SK-N-SH (cell line): ENCODE measurements around the gene TBX6. TPM values are rescaled to one million over a fixed set of nuclear protein-coding genes. Genes with fewer than 3 reads are reported as not detected.

Source experiments
- CTCF ChIA-PET: fragments of 300-600, 350-600 bp; formaldehyde crosslinking; extraction: SDS; loops from one replicate; lab custom pipeline; 2021; lab: Yijun Ruan, JAX
- POLR2A ChIA-PET: fragments of 350-600 bp; sonication (Branson Sonifier 250); formaldehyde crosslinking; extraction: SDS; loops from one replicate; lab custom pipeline; 2020; ENCODE audit warnings: antibody characterized with exemption, inconsistent platforms; lab: Yijun Ruan, JAX
- DNase-seq: peaks from one replicate; pipeline ENCODE4 v3.0.0; 2012
- H2AFZ ChIP-seq: fragments of 200-600 bp; sonication (generic); 2 replicates; pipeline ENCODE4 v1.8.1; 2016; ENCODE audit warnings: antibody characterized with exemption, mild to moderate bottlenecking, low read depth
- H3F3A ChIP-seq: fragments of 200-600 bp; sonication (generic); replicated peaks from 2 replicates; pipeline ENCODE3; 2016; ENCODE audit warnings: antibody characterized with exemption, mild to moderate bottlenecking; ENCODE audit not compliant: insufficient read depth
- H3K27ac ChIP-seq, 2 experiments: fragments of 200-500 bp in 1 of 2; fragments of 200-600 bp in 1 of 2; sonication (Bioruptor generic) in 1 of 2; sonication (generic), shearing (Covaris generic) in 1 of 2; 2 replicates each; pipeline versions ENCODE4 v1.5.1 to v1.6.1; 2014 to 2016; ENCODE audit warnings: low read depth in 2 of 2, inconsistent platforms in 1 of 2, low read length in 1 of 2, mild to moderate bottlenecking in 1 of 2, mixed read lengths in 1 of 2
- H3K27me3 ChIP-seq: fragments of 200-600 bp; sonication (generic), shearing (Covaris generic); 2 replicates; pipeline ENCODE4 v1.6.1; 2016; ENCODE audit warnings: mixed run types; ENCODE audit not compliant: insufficient read depth
- H3K36me3 ChIP-seq, 2 experiments: fragments of 200-500 bp in 1 of 2; fragments of 200-600 bp in 1 of 2; sonication (Bioruptor generic) in 1 of 2; sonication (generic) in 1 of 2; replicated peaks in 1 of 2; 2 replicates each; pipeline versions ENCODE3 to v1.5.1; 2014 to 2016; ENCODE audit warnings: low read length in 1 of 2, mild to moderate bottlenecking in 1 of 2; ENCODE audit not compliant: insufficient read depth in 2 of 2, control insufficient read depth in 1 of 2
- H3K4me1 ChIP-seq, 2 experiments: fragments of 200-500 bp in 1 of 2; fragments of 200-600 bp in 1 of 2; sonication (Bioruptor generic) in 1 of 2; sonication (generic), shearing (Covaris generic) in 1 of 2; 2 replicates each; pipeline versions ENCODE4 v1.5.1 to v1.6.1; 2014 to 2016; ENCODE audit warnings: low read depth in 1 of 2, low read length in 1 of 2, mixed run types in 1 of 2; ENCODE audit not compliant: insufficient read depth in 2 of 2, control insufficient read depth in 1 of 2
- H3K4me2 ChIP-seq: fragments of 200-600 bp; sonication (generic), shearing (Covaris generic); 2 replicates; pipeline ENCODE4 v1.6.1; 2017; ENCODE audit warnings: mixed run types
- H3K4me3 ChIP-seq, 2 experiments: fragments of 200-500 bp in 1 of 2; fragments of 200-600 bp in 1 of 2; sonication (Bioruptor generic) in 1 of 2; sonication (generic), shearing (Covaris generic) in 1 of 2; 2 replicates each; pipeline versions ENCODE4 v1.5.1 to v1.8.1; 2014 to 2016; ENCODE audit warnings: low read depth in 2 of 2, inconsistent platforms in 1 of 2, low read length in 1 of 2, mild to moderate bottlenecking in 1 of 2, mixed read lengths in 1 of 2, moderate library complexity in 1 of 2
- H3K79me2 ChIP-seq: fragments of 200-600 bp; sonication (generic); 2 replicates; pipeline ENCODE4 v1.8.1; 2017; ENCODE audit warnings: mild to moderate bottlenecking; ENCODE audit not compliant: insufficient read depth
- H3K9ac ChIP-seq: fragments of 200-600 bp; sonication (generic); 2 replicates; pipeline ENCODE4 v1.6.1; 2017; ENCODE audit warnings: mixed run types
- H3K9me2 ChIP-seq: fragments of 200-600 bp; sonication (generic); 2 replicates; pipeline ENCODE4 v1.6.1; 2017; ENCODE audit warnings: mixed run types
- H3K9me3 ChIP-seq: fragments of 200-600 bp; sonication (generic); 2 replicates; pipeline ENCODE4 v1.6.1; 2017; ENCODE audit warnings: mixed run types, mild to moderate bottlenecking, moderate library complexity
- H4K20me1 ChIP-seq: fragments of 200-600 bp; sonication (generic); 2 replicates; pipeline ENCODE4 v1.6.1; 2017; ENCODE audit warnings: mild to moderate bottlenecking, mixed run types; ENCODE audit not compliant: insufficient read depth
- CHD2 ChIP-seq: fragments of 150-350 bp; IDR thresholded peaks from 2 replicates; pipeline ENCODE4 v1.6.1; 2018; ENCODE audit warnings: low read length; ENCODE audit not compliant: partially characterized antibody
- EZH2phosphoT487 ChIP-seq: fragments of 200-600 bp; sonication (generic); IDR thresholded peaks from 2 replicates; pipeline ENCODE4 v1.6.1; 2017; ENCODE audit warnings: low read depth, mixed run types, mild to moderate bottlenecking, antibody characterized with exemption, moderate library complexity, borderline replicate concordance
- FOSL2 ChIP-seq: IDR thresholded peaks from 2 replicates; pipeline ENCODE4 v1.4.0; 2012; ENCODE audit warnings: low read depth, mild to moderate bottlenecking, moderate library complexity, borderline replicate concordance
- FOXJ3 ChIP-seq: sonication (generic); formaldehyde crosslinking; IDR thresholded peaks from 2 replicates; pipeline ENCODE4 v1.5.1; 2020; ENCODE audit warnings: mild to moderate bottlenecking, missing genetic modification reagents
- GABPA ChIP-seq: IDR thresholded peaks from 2 replicates; pipeline ENCODE4 v1.4.0; 2012; ENCODE audit warnings: low read depth, mild to moderate bottlenecking
- MAX ChIP-seq: IDR thresholded peaks from 2 replicates; pipeline ENCODE4 v1.4.0; 2012; ENCODE audit warnings: low read depth
- MEF2A ChIP-seq: IDR thresholded peaks from 2 replicates; pipeline ENCODE4 v1.4.0; 2012; ENCODE audit warnings: low read depth, borderline replicate concordance
- MXI1 ChIP-seq: IDR thresholded peaks from 2 replicates; pipeline ENCODE4 v1.6.1; 2012; ENCODE audit warnings: mild to moderate bottlenecking, low read depth, low read length, improper control_type of control experiment
- NFIC ChIP-seq: IDR thresholded peaks from 2 replicates; pipeline ENCODE4 v1.4.0; 2012; ENCODE audit warnings: borderline replicate concordance
- NRF1 ChIP-seq: IDR thresholded peaks from 2 replicates; pipeline ENCODE4 v1.6.1; 2012; ENCODE audit warnings: low read depth, mild to moderate bottlenecking, low read length
- POLR2AphosphoS5 ChIP-seq: IDR thresholded peaks from 2 replicates; pipeline ENCODE4 v1.6.1; 2012; ENCODE audit warnings: low read depth, low read length
- RCOR1 ChIP-seq: fragments of 150-350 bp; IDR thresholded peaks from 2 replicates; pipeline ENCODE4 v1.6.1; 2017; ENCODE audit warnings: antibody characterized with exemption, low read length
- RXRA ChIP-seq: IDR thresholded peaks from 2 replicates; pipeline ENCODE4 v1.4.0; 2012; ENCODE audit warnings: low read depth, mild to moderate bottlenecking, borderline replicate concordance
- SIN3A ChIP-seq: IDR thresholded peaks from 2 replicates; pipeline ENCODE4 v1.6.1; 2012; ENCODE audit warnings: low read depth, mild to moderate bottlenecking, low read length, moderate library complexity, borderline replicate concordance
- TAF1 ChIP-seq: IDR thresholded peaks from 2 replicates; pipeline ENCODE4 v1.6.1; 2012; ENCODE audit warnings: low read depth, mild to moderate bottlenecking, low read length, moderate library complexity, borderline replicate concordance
- TCF12 ChIP-seq: IDR thresholded peaks from 2 replicates; pipeline ENCODE4 v1.4.0; 2012
- TEAD4 ChIP-seq: IDR thresholded peaks from 2 replicates; pipeline ENCODE4 v1.4.0; 2012; ENCODE audit warnings: mild to moderate bottlenecking, borderline replicate concordance; ENCODE audit not compliant: insufficient read depth
- USF1 ChIP-seq: IDR thresholded peaks from 2 replicates; pipeline ENCODE4 v1.4.0; 2012; ENCODE audit warnings: low read depth, borderline replicate concordance
- ZBTB33 ChIP-seq: IDR thresholded peaks from 2 replicates; pipeline ENCODE4 v1.4.0; 2012; ENCODE audit warnings: low read depth, borderline replicate concordance
- WGBS: methylation state at CpG from one replicate; pipeline ENCODE4 v1.1.6; 2017; ENCODE audit warnings: low lambda C conversion rate; 5-methylcytosine and 5-hydroxymethylcytosine counted together
- polyA plus RNA-seq, 3 experiments: library from polyadenylated mRNA; depleted of rRNA; stranded (reverse); fragments of >200 nt; gene quantifications; 2 replicates each; pipeline ENCODE4 v1.2.3, GENCODE V29; 2012
- TF ChIP-seq, protein P1 (sequence below): IDR thresholded peaks from 2 replicates; pipeline ENCODE4; 2012
- TF ChIP-seq, protein P2 (sequence below): fragments of 200-600 bp; sonication (generic); IDR thresholded peaks from 2 replicates; pipeline ENCODE4 v1.6.1; 2017; ENCODE audit warnings: antibody characterized with exemption, mild to moderate bottlenecking, moderate library complexity

The TBX6 gene
- polyA plus RNA-seq, 1 of the 3 experiments (the other 2 are of a cell fraction) = 0.18 TPM

DNA sequence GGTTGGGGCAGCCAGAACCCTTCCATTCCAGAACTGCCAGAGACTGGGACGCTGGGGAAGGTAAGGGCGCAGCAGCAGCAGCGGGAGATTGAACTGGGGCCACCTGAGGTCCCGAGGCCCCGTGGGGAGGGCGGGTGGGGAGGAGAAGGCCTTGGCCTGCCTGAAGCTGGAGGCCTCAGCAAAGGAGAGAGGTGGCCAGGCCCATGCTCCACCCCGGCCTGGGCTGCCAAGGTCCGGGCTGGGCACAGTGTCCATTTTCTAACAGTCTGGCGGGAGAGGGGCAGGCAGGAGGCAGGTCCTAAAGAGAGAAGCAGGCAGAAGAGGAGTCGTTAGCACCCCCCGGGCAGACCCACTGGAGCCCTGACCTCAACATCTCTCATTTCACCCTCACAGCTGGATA, 22.7 kb upstream of the TBX6 start:
- Histone ChIP-seq H3K4me3 (no peak overlapping the region), H3K27ac (no peak overlapping the region), H3K36me3 (peaks cover 4 to 6% of the 10 kb centered on the region in 2 experiments), H3K79me2 (no peaks in the 10 kb centered on the region), H3K9ac (no peak overlapping the region), H3K4me2 (no peak overlapping the region), H3K27me3 (no peaks in the 10 kb centered on the region), H3F3A (peaks cover 2% of the 10 kb centered on the region), H2AFZ (no peak overlapping the region), H3K9me3 (no peaks in the 10 kb centered on the region), H3K4me1 (peaks cover 5 to 6% of the 10 kb centered on the region in 2 experiments; a peak in 1 of 4 replicates), H4K20me1 (no peaks in the 10 kb centered on the region), H3K9me2 (no peaks in the 10 kb centered on the region)
- POLR2A ChIA-PET = no interaction called here
- 92% methylated on average over 11 of the region's 11 CpGs for WGBS
- TF ChIP-seq, protein P1, sequence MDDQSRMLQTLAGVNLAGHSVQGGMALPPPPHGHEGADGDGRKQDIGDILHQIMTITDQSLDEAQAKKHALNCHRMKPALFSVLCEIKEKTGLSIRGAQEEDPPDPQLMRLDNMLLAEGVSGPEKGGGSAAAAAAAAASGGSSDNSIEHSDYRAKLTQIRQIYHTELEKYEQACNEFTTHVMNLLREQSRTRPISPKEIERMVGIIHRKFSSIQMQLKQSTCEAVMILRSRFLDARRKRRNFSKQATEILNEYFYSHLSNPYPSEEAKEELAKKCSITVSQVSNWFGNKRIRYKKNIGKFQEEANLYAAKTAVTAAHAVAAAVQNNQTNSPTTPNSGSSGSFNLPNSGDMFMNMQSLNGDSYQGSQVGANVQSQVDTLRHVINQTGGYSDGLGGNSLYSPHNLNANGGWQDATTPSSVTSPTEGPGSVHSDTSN = no peak
- no peak for TF ChIP-seq NFIC
- no peak for TF ChIP-seq USF1
- TF ChIP-seq TAF1 = no peak
- TF ChIP-seq FOXJ3 = no peak
- DNase-seq = no peak
- CTCF ChIA-PET = interaction anchor here (1.1 to 6.1 kb wide), 6 partner anchors 12 to 82 kb away, joined by 3 to 49 read pairs (median 4); partner anchors contain the start of gene TBX6

- Histone ChIP-seq H3F3A (peaks cover 2% of the 10 kb centered on the region), H3K9me2 (no peaks in the 10 kb centered on the region), H3K9ac (no peak overlapping the region), H3K36me3 (peaks cover 3 to 6% of the 10 kb centered on the region in 2 experiments), H2AFZ (no peak overlapping the region), H3K27ac (no peak overlapping the region), H3K4me2 (no peak overlapping the region), H3K9me3 (no peaks in the 10 kb centered on the region), H3K4me1 (peaks cover 5 to 6% of the 10 kb centered on the region in 2 experiments; a peak in 1 of 4 replicates), H3K27me3 (no peaks in the 10 kb centered on the region), H3K4me3 (no peak overlapping the region), H3K79me2 (no peaks in the 10 kb centered on the region), H4K20me1 (no peaks in the 10 kb centered on the region)
- CTCF ChIA-PET = interaction anchor here (1.0 to 6.1 kb wide), 9 partner anchors 8 to 62 kb away, joined by 3 to 49 read pairs (median 10); partner anchors contain the start of genes ALDOA, TBX6 and YPEL3
- WGBS = 87% methylated on average over 18 of the region's 20 CpGs
- DNase-seq = no peak
- POLR2A ChIA-PET = no interaction called here
- TF ChIP-seq EZH2phosphoT487 (no peak), MXI1 (no peak), TAF1 (no peak), SIN3A (no peak), ZBTB33 (no peak), MEF2A (no peak), TCF12 (no peak), FOXJ3 (no peak), FOSL2 (no peak), MAX (no peak), RCOR1 (no peak), RXRA (no peak), GABPA (no peak), CHD2 (no peak), POLR2AphosphoS5 (no peak), TEAD4 (no peak), NRF1 (no peak)
- TF ChIP-seq, protein P2, sequence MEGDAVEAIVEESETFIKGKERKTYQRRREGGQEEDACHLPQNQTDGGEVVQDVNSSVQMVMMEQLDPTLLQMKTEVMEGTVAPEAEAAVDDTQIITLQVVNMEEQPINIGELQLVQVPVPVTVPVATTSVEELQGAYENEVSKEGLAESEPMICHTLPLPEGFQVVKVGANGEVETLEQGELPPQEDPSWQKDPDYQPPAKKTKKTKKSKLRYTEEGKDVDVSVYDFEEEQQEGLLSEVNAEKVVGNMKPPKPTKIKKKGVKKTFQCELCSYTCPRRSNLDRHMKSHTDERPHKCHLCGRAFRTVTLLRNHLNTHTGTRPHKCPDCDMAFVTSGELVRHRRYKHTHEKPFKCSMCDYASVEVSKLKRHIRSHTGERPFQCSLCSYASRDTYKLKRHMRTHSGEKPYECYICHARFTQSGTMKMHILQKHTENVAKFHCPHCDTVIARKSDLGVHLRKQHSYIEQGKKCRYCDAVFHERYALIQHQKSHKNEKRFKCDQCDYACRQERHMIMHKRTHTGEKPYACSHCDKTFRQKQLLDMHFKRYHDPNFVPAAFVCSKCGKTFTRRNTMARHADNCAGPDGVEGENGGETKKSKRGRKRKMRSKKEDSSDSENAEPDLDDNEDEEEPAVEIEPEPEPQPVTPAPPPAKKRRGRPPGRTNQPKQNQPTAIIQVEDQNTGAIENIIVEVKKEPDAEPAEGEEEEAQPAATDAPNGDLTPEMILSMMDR = no peak
Observed at GRCh38 chr16:30113711-30114333, 22.1 kb upstream of the TBX6 start.
